ENCODE results near the gene IL36B. TPM values are rescaled to one million over a fixed set of nuclear protein-coding genes. Genes with fewer than 3 reads are reported as not detected.
A peak's percentile ranks its signal among the peaks of the same experiment; 100 is the strongest.
"Not testable (repeated sequence)": the region's sequence is repeated elsewhere in the genome, so short reads cannot be mapped to it uniquely, and the experiment has no call there.

Gene IL36B
- total RNA-seq = not detected

- intact Hi-C loops (cut with DNase I) = no loop called here
- DNase-seq (ENCODE audit: low spot score) (no peak), ATAC-seq (no peak)
Measured at GRCh38 chr2:113052396-113052917, at the start of gene IL36B. Gene IL36B, minus strand, starts transcription at chr2:113052867.

GRCh38 chr2:113102133-113102532, 49.5 kb upstream of the IL36B start:
- no peak for ATAC-seq
- DNase-seq (ENCODE audit: low spot score) = no peak
- intact Hi-C loops (cut with DNase I) = no loop called here

GRCh38 chr2:113098532-113098931, 45.9 kb upstream of the IL36B start:
- no peak for ATAC-seq
- DNase-seq (ENCODE audit: low spot score) = no peak
- intact Hi-C loops (cut with DNase I) = no loop called here

GRCh38 chr2:113098041-113098440, 45.4 kb upstream of the IL36B start:
- DNase-seq (ENCODE audit: low spot score) = no peak
- no peak for ATAC-seq
- intact Hi-C loops (cut with DNase I) = no loop called here

GRCh38 chr2:113096842-113097618, 44.4 kb upstream of the IL36B start:
- DNase-seq (ENCODE audit: low spot score); ATAC-seq; intact Hi-C loops (cut with DNase I): not testable (repeated sequence)

- intact Hi-C loops (cut with DNase I); ATAC-seq; DNase-seq (ENCODE audit: low spot score): not testable (repeated sequence)
Measured at GRCh38 chr2:113096306-113096705, 43.6 kb upstream of the IL36B start.

GRCh38 chr2:113093613-113093977, 40.9 kb upstream of the IL36B start:
- ATAC-seq (no peak), DNase-seq (ENCODE audit: low spot score) (no peak)
- intact Hi-C loops (cut with DNase I) = no loop called here

GRCh38 chr2:113092864-113093612, 40.4 kb upstream of the IL36B start:
- DNase-seq (ENCODE audit: low spot score) (no peak), ATAC-seq (no peak)
- intact Hi-C loops (cut with DNase I) = no loop called here

GRCh38 chr2:113091231-113091896, 38.7 kb upstream of the IL36B start:
- intact Hi-C loops (cut with DNase I) = no loop called here
- ATAC-seq (no peak), DNase-seq (ENCODE audit: low spot score) (no peak)

GRCh38 chr2:113089916-113090315, 37.2 kb upstream of the IL36B start:
- DNase-seq (ENCODE audit: low spot score) (no peak), ATAC-seq (no peak)
- intact Hi-C loops (cut with DNase I) = no loop called here

GRCh38 chr2:113088213-113088992, 35.7 kb upstream of the IL36B start:
- DNase-seq (ENCODE audit: low spot score) = no peak
- ATAC-seq = no peak
- intact Hi-C loops (cut with DNase I) = no loop called here

GRCh38 chr2:113085542-113085941, 32.9 kb upstream of the IL36B start:
- ATAC-seq (no peak), DNase-seq (ENCODE audit: low spot score) (no peak)
- intact Hi-C loops (cut with DNase I) = no loop called here

- intact Hi-C loops (cut with DNase I) = no loop called here
- DNase-seq (ENCODE audit: low spot score) = no peak
- ATAC-seq = no peak
Measured at GRCh38 chr2:113084249-113085000, 31.8 kb upstream of the IL36B start.

- intact Hi-C loops (cut with DNase I) = no loop called here
- ATAC-seq = peak; percentile 46
- no peak for DNase-seq (ENCODE audit: low spot score)
Measured at GRCh38 chr2:113083296-113083695, 30.6 kb upstream of the IL36B start.

- intact Hi-C loops (cut with DNase I) = no loop called here
- DNase-seq (ENCODE audit: low spot score) (no peak), ATAC-seq (no peak)
Measured at GRCh38 chr2:113081488-113082210, 29.0 kb upstream of the IL36B start.

- DNase-seq (ENCODE audit: low spot score) = no peak
- intact Hi-C loops (cut with DNase I) = no loop called here
- peak; percentile 54 for ATAC-seq
Measured at GRCh38 chr2:113080134-113080533, 27.5 kb upstream of the IL36B start.

GRCh38 chr2:113079131-113079530, 26.5 kb upstream of the IL36B start:
- ATAC-seq (no peak), DNase-seq (ENCODE audit: low spot score) (no peak)
- intact Hi-C loops (cut with DNase I) = no loop called here
